NCI-H1092 treated with DMSO at 0.1 percent for 48 hours (cell line): ENCODE results near the gene ASCL2.
A peak's percentile ranks its signal among the peaks of the same experiment; 100 is the strongest.

Experiments
- DNase-seq: peaks from one replicate; lab custom pipeline; 2025; lab: John Stamatoyannopoulos, UW

ASCL2 gene

DNA sequence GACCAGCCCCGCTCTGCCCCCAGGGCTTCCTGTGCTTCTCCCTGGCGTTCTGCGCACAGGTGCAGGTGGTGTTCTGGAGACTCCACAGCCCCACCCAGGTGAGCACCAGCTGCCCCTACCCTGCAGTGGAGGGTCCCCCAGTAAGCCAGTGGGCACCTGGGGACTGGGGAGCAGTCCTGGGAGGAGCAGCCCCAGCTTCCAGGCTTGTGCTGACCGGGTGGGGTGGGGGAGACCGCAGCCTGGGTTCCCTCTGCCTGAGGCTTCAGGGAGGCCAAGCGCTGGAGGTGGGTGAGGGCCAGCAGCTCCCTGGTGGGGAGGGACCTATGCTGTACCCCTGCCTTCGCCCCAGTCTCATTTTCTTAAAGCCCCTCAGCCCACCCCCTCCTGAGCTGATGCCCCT is 38.3 kb upstream of the ASCL2 start:
- no peak for DNase-seq

DNA sequence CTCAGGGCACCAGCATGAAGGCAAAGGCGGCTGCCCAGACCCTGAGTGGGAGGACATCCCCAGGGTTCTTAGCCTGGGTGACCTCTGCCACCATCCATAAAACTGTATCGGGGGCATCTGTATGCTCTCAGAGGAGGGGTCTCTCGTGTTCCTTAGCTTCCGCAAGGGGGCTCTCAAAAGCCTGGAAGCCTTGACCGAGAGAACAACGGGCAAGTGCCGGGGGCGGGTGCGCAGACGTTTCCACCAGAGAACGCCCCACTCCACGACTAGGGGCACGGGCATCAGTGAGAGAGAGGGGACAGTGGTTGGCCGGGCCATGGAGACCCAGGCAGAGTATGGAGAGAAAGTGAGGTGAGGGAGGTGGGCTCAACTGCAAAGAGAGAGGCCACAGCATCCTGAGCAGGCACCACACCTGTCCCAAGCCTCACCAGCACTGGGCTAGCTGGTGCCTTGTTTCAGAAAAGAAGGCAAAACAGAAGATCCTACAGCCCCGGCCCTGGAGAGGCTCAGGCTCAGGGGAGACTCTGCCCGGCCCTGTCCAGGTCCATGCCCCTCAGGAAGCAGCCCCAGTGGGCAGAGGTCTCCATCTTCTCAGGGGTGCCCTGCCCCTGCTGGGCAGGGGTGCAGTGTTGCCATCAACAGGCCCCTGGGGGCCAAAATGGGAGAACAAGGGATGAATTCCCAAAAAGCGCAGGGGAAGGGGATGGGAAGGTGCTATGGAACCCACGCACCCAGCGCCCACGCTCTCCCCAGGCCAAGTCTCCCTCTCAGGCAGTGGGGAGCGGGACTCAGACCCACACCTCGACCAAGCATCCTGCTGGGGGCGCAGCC is 37.3 kb upstream of the ASCL2 start:
- DNase-seq, result no peak

DNA sequence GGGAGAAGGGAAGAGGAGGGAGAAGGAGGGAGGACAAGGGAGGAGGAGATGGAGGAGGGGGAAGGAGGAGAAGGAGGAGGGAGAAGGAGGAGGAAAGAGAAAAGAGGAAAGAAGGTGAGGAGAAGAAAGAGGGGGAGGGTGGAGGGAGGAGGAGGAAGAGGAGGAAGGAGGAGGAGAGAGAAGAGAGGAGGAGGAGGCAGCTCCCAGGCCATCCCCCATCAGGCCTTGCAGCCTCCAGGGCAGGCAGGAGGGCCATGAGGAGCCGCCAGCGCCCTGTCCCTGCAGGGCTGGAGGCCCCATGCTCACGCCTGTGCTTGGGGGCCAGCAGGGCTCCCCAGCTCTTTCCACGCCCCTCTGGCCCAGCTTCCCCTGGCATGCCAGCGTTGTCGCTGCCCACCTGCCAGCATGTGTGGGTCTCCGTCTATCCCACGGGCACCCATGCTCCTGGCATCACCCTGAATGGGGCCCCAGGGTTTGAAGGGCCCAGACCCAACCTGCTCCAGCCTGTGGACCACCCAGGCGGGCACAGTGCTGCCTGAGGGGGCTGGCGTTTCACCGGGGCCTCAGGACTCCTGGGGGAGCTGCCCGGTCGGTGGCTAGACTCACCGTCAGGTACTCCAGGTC is 36.6 kb upstream of the ASCL2 start:
- no peak for DNase-seq

DNA sequence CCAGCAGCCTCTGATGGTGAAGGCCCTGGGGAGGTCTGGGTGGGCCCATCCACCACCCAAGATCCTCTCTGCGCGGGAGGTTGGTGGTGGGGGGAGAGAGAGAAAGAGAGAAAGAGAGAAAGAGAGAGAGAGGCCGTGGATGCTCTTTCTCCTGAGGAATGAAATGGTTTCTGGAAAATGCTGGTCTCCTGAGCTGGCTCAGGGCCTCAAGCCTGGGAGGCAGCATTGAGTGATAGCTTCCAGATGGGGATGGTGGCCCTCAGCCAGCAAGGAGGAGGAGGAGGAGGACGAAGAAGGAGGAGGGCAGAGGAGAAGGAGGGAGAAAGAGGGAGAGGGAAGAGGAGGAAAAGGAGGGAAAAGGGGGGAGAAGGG is 36.0 kb upstream of the ASCL2 start:
- DNase-seq, result no peak

DNA sequence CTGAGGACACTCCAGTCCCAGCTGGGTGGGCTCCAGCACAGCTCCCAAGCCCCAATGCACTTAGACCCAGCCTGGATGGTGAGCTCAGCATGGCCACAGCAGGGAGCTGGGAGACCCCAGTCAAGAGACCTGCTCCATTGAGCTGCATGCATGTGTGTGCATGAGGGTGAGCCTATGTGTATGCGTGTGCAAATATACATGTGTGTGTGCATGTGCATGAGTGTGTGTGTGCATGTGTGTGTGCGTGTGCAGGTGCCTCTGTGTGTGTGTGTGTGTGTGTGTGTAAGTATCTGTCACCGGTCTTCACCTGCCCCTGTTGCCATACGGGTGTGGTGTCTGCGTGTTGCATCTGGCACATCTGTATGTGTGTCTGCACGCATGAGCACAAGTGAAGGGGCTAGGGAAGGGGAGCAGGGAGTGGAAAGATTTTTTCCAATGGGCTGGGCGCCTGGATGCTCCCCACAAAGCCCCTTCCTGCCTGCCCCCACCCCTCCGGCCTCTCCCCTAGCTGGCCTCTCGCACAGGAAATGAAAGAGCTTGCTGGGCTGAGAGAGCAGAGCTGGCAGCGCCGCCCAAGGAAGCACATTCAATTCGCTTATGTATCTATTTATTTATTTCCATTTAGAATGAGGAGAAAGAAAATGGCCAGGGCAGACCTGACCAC is 35.5 kb upstream of the ASCL2 start:
- no peak for DNase-seq

DNA sequence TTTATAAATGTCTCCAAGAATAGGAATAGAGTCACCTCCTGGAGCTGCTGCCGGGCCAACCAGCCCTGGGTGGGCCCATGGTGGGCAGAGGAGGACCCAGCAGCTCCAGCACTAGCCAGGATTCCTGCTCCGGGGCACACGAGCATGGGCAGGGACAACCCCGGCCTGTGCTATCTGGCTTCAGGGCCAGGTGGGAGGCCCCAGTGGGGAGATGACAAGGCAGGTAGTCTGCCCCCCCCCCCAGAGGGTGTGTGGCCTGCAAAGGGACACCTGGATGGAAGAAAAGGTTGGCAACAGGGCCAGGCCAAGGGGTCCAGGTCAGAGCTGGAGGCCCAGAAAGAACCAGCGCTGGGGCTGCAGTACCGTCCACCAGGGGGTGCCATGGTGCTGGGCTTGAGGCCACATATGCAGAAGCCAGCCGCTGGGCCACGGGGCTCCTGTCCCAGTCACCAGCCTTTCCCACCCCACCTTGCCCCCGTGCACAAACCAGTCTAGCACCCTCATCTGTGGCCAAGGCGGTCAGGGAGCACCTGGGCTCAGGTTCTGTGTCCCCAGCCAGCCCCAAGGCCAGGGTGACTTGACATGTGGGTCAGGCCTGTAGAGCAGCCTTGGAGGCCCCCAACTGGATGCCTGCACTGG is 34.9 kb upstream of the ASCL2 start:
- peak; percentile 64 for DNase-seq

DNA sequence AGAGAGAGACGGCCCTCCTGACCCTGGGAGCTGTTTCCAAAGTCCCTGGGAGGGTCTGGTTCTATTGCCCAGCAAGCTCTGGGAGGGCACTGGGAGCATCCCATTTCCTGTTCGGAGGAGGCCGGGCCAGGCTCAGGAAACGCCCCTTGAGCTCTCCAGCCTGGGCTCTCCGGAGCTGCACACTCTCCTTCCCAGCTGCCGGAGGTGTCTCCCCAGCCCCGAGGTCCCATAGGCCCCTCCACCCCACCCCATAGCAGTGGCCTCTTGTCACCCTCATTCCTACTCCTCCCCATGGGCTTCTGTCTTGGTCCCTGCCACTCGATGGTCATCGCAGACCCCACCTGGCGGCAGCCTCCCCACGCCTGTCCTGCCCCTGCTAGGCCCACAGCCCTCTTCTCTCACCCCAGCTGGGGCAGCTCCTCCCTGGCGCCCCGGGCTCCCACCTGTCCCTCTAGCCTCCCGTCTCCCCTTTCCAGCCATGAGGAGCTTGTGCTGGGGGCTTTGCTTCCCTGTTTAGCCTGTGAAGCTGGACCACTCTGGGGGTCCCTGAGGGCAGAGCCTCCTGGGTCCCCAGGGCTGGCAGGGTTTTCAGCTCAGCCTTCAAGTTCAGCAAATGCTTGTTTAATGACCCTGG is 34.2 kb upstream of the ASCL2 start:
- no peak for DNase-seq

DNA sequence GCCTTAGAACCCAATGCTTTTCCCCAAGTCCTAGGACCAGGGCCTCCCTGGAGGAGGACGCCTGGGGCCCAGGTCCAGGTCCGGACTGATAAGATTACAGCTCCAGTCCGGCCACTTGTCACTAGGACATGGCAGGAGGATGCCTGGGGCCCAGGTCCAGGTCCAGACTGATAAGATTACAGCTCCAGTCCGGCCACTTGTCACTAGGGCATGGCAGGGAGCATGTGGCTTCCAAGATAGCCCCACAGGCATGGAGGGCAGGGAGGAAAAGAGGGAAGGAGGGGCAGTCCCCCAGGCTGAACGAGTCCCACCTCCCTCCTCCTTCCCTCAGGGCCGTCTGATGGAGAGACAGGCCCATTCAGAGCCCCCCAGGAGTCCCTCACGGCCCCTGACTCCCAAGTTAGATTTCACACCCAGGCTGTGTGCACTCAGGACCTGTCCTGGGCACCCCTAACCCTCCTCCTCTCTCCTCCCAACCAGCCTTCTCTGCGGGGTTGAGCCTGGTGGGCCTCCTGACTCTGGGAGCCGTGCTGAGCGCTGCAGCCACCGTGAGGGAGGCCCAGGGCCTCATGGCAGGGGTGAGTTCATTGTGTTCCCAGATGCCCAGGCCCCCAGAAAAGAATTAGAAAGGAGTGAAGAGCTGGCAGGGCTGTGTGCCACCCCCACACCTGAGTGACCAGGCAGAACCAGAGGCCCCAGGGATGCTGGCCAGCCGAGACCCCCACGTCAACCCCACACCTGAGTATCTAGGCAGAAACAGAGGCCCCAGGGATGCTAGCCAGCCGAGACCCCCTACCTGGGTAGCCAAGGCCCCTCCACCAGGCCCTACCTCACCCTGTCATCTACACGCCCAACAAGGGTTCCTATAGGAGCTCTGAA is 33.5 kb upstream of the ASCL2 start:
- no peak for DNase-seq

DNA sequence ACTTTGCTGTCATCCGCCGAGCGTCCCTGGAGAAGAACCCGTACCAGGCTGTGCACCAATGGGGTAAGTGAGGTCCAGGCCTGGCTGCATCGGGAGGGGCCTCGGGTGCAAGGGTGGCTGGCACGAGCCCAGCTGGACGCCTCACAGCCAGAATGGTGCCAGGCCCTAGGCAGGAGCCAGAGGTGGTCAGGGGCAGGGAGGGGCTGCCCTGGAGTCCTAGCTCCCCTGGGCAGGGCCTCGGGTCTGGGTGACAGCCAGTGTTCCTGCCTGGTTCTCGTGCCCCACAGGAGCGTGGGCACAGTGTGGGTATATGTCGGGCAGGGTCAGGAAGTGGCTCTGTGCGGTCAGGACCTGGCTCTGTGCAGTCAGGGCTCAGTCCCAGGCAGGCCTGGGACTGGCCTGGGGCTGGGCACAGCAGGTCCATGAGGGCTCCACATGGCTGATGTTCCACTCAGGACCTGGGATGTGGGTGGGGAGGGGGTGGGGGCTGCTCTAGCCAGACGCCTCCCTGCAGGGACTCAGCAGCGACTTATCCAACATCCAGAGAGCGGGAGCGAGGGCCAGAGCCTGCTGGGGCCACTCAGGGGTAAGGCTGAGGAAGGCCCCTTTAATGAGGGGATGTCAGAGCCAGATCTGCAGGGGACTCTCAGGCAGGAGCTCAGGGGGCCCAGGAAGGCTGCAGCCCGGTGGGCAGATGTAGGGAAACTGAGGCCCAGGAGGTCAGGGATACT is 32.7 kb upstream of the ASCL2 start:
- no peak for DNase-seq

DNA sequence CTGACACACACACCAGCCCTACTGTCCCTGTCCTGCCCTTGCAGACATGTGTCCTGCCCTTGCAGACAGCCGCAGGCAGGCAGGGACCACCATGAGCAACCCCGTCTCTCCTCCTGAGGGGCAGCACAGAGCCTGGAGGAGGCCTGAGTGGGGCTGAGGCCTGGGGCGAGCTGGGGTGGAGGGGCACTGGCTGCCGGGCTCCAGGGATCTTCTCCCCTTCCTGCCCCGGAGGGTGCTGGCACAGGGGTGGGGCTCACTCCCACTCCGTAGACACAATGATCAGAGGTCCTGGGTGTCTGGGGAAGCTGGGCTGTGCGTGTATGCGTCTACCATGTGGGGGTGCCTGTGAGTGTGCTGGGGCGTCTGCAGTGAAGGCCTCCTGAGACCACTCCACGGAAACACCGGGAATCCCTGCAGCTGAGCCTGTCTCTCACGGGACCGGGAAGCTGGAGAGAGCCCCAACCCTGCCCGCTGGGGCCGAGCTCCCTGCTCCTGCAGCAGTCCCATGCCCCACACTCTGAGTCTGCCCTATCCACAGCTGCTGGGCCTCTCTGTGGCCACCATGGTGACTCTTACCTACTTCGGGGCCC is 32.0 kb upstream of the ASCL2 start:
- DNase-seq, result no peak

DNA sequence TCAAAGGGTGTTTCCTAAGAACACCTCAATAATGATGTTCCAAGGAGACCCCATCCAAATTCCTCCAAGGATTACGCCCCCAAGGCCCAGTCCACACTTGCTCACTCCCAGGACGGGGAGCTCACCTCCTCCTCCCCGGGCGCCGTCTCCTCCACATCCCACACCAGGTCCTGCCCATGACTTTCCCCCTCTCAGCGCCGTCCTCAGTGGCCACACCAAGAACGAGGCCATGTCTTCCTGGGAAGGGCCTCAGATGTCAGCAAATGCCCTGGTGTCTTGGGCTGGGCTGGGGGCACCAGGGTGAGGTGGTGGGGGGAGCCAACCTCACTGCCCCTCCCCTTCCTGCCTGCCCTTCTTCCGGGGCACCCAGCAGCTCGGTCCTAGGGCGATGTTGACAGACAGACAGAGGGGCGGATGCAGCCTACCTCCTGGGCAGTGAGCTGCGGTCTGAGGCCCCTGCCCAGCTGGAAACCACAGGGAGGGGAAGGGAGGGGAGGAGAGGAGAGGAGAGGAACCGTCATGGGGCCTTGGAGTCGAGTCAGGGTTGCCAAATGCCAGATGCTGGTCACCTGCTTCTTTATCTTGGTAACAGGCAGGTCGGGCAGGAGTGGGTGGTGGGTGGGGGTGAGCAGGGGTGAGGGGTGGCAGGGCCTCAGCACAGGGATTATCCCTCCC is 31.4 kb upstream of the ASCL2 start, which contains the start of the genes C11orf21 and TSPAN32:
TSS of gene C11orf21 (minus strand) at position 288 of the 675 bp plus-strand sequence. CDS start at position 178, 110 bp downstream.
TSS of gene TSPAN32 (plus strand) at position 383 of the 675 bp plus-strand sequence. CDS start at position 520, 137 bp downstream.
- DNase-seq, result no peak

DNA sequence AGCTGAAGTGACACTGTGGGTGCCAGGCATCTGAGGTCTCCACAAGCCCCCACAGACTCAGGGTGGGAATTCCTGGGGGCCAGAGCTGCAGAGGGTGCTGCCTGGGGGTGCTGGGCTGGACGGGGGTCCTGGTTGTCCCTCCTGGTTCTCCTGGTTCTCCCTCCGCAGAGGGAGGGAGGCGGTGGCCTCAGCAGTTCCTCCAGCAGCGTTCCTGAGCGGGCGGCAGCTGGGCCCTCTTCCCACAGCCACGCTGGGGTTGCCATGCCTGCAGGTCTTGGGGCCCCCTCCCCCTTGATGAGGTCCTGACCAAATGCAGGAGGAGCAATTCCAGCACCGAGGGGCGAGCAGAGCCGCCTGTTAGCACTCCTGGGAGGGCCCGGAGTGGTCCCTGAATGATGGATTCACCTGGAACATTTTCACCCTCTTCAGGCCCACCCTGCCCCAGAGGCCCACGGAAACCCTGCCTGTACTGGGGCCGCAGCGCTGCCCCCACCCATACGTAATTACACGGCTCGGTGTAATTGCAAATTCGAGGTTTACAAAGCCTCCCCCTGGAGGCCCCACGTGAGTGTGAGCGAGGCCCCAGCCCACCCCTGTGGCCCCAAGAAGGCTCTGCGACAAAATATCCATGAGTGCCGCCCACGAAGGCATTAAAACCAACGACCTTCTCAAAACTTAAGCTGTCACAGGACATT is 30.7 kb upstream of the ASCL2 start:
- no peak for DNase-seq

DNA sequence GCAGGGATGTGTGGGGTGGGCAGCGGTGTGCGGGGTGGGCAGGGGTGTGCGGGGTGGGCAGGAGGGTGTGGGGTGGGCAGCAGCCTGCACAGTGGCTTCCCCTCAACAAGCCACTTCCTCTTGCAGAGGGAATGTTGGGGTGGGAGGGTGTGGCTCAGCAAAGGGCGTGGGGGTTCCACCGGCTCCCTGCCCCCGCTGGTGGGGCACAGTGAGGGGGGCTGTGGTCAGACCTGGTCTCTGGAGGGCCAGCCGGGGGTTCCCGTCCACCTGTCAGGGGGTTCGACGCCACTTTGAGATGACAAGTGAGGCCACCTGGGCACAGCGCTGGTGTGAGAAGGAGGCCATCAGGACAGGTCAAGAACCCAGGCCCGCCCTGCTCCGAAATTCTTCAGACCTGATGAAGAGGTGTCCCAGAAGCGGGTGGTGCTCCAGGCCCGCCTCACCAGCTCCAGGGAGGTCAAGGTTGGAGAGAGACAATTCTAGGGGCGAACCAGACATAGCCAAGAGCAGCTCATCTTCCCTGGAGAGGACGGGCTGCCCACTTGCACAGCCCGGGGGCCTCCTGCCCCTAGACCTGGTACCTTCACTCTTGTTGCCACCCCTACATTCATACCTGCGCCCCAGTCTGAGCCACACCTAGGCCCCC is 30.0 kb upstream of the ASCL2 start:
- DNase-seq, result no peak

DNA sequence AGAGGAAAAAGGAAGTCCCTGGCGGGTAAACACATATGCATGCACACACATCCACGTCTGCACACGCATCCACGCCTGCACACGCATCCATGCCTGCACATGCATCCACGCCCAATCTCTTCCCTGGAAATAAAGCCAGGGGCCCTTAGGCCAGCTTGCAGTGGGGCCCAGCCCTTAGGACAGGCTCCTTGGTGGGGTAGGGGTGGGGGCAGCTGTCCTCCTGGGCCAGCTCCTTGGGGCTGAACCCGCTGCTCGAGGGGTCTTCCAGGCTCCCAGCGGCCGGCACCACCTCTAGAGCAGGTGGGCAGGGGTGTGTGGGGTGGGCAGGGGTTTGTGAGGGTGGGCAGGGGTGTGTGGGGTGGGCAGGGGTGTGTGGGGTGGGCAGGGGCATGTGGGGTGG is 29.4 kb upstream of the ASCL2 start:
- no peak for DNase-seq

DNA sequence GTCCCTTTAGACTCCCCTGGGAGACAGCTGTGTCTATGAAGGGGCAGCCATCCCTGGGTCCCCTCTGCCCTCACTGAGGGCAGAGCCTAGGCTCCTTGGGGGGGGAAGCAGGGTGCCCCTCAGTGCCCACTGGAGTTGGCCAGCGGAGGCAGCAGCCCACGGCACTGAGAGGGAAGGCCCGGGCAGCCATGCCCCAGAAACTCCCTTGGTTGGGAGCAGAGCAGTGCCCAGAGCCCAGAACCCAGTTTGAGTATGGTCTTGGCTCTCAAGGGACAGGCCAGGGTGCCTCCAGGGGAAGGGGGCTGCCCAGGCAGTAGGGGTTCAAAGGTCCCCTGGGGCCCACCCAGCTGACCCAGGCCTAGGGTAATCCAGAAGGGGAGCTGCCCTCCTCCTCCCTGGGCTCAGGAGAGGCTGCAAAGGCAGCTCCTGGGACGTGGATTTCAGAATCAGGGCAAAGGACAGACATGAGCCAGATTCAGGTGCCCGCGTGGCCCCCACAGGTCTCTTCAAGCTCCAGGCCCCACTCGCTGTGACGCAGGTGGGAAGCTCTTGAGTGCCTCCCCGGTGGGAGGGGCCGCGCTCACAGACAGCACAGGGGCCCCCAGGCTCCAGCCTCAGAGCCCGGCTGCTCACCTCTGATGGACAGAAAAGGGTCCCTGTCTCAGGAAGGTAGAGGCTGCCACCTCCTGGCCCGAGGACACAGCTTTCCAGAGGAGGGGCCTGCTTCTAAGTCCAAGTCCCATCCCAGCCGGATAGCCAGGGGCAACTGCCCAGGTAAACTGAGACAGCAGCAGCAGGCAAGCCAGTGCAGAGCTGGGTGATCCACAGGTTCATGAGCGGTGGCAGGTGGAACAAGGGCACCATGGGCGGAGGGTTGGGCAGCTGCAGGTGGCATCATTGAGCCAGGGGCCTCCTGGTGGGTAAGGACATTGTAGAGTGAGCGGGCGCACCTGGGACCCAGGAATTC is 28.7 kb upstream of the ASCL2 start:
- DNase-seq, result peak; percentile 77

DNA sequence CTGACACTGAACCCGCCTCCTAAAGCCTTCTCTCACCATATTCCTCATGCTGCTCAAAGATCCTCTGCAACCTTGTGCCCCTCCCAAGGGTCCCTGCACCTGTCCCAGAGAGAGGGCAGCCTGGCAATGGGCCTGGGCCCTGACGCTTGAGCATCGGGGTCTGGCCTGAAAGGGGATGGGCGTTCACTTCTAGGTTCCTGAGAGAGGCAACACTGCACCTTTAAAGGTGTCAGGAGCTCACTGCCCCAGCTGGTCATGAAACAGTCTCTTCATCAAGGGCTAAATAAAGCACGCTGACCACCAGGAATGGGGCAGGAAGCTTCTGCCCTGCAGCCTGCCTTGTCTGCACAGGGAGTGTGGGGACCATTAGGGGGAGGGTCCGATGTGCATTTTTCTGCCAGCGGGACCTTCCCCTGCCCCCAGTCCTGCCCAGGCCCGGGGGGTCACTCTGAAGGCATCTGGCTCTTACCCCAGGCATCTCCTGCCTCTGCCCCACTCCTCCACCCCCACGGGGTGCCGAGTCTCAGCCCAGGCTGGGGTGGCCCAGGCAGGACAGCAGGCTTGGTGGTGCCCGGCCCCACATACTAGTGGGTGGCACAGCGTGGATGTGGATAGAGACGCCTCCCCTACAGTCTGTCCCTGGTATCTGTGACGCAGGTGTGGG is 27.9 kb upstream of the ASCL2 start:
- no peak for DNase-seq
